Medulla oblongata (tissue), 1 donor: Measurements from ENCODE around the gene ATG16L1.

Experiments used
- DNase-seq: peaks from one replicate; pipeline ENCODE4 v3.0.0-alpha.2; 2015; ENCODE audit errors: extremely low spot score

The ATG16L1 gene

DNA sequence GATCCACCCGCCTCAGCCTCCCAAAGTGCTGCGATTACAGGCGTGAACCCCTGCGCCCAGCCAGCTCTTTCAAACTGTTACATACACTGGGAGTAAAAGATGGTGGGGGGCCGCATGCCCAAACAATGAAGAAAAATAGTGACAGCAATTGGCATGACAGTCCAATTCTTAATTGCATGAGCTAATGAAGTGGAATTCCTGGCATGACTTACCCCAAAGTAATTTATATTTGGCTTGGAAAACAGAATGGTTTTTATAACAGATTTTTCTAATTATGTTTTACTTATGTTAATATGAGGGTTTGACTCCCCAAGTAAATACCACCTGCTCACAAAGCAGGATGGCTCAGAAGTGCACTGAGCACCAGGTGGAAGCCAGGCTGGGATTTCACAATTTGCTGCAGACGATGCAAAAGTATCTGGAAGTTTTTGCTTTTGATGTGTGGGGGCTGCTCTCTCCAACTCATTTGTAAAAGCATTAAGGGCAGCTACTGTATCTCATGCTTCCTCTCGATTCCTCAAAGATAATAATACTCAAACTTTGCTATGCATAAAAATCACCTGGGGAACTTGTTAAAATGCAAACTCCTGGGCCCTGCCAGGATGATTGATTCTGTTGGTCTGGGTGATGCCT, 24.0 kb upstream of the ATG16L1 start:
- DNase-seq = no peak

DNA sequence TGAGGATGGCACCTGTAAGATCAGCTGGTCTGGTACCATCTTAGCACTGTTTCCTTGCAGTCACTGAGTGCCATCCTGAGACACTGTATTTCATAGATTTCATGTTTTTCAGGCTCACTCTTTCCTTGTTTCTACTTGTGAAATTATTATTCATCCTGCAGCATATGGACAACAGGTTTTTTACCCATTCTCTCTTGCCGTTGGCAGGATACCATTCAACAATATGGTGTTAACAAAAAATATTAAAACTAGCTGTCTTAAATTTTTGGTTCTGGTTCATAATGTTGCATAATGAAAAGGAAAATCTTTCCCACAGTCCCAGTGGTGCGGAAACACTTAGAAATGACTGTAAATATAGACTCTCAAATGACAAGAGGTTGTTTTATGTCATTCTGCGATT, 23.1 kb upstream of the ATG16L1 start:
- no peak for DNase-seq

DNA sequence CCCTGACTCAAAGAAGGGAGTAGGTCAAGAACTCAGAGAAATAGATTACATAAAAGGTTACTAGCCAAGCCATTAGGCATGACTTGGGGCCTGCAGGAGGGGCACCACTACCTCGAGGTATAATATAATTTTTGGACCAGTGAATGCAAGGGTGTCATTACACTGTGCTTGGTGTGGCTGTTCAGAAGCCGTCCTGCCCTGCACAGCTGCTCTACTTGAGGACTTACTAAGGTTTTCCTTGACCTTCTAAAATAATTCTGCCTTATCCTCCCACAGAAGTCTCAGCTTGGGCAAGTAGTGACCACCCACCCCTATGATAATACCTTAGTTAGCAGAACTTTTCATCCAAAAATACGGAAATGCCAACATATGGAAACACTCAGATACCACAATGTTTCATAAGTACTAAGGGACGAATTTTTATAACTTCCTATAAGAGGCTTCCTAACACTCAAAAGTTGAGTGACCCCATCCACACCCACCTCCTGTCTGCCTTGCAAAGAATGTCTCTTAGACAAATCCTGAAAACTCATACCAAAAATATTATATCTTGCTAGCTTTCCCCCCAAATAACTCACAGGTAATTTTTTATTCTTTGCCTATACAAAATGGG, 17.7 kb upstream of the ATG16L1 start:
- DNase-seq = no peak

DNA sequence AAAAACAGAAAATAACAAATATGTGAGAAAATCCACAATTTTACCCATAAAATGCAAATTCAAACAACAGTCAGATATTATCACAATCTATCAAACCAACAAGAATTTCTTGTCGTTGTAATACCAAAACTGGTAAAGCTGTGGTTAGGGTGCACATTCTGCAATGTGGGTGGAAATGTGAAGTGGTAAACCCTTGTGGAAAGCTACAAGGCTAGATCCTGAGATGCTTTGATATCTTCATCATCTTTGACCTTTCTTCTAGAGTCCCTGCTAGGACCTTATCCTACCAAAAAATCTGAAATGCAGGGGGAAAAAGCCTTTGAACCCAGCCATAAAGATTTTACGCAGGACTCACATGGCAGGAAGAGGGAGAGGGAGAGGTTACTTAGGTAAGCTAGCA, 17.2 kb upstream of the ATG16L1 start:
- no peak for DNase-seq

DNA sequence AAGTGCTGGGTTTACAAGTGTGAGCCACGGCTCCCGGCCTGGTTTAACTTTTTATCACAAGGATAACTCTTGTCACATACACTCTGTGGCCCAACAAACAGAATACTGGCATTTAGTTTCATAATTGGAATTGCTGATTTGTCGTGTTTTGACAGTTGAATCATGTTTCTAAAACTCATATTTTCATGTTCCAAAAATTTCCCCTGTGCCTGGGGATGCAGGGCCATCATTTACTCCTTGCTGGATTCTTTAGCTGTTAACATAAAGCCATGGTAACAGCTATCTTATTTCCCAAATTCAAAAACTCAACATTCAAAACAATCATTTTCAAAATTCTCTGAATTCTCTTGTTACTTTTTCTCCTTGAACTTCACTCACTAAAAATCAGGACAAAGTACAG, 16.5 kb upstream of the ATG16L1 start:
- DNase-seq = no peak

DNA sequence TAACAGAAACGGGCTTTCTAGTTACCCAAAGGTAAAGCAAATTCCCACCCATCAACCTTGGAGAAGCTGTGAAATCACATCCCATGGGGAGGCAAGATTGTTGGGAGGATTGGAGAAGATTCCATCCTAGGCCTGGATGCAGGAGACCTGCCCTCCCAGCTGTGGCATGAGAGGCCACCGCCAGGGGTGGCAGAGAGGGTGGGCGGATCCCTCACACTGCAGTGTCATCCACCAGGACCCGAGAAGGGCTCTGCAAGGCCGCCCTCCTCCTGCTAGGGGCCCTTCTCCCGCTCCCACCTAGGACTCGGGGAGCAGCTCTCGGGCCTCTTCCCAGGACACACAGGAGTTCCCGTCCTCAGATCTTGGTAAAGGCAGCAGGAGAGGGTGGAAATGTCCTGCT, 15.5 kb upstream of the ATG16L1 start:
- DNase-seq = no peak

DNA sequence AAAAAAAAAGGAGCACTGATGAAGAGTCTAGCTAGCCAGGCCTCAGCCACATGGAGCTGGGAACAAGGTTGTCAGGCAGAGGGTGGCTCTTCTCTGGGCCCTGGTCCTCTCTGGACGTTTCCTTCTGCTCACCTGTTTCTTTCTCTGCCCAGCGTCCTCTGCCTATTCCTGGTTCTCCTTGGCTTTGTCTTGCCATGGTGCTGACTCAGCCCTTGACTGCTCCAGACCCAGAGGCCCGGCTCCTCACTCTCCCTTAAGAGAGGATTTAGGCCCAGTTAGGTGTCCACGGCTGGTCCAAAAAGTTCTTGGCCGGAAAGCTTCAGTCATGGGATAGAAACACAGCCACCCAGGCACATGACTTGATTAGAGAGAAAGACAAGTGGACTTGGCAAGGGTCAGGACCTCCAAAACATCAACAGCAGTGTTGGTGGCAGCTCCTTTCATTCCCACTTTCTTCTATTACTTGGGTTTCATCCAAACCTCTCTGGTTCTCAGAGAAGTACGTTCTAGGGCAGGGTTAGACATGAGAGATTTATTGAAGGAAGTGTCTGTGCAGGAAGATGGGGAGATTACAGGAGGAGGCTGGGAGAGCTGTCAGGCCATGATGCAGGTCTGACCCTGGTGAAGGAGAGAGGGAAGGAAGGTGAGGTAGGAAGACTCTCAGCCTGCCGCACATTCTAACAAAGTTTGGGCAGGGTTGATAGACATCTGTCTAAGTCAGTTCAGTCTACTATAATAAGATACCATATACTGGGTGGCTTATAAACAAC, 14.5 kb upstream of the ATG16L1 start:
- no peak for DNase-seq

DNA sequence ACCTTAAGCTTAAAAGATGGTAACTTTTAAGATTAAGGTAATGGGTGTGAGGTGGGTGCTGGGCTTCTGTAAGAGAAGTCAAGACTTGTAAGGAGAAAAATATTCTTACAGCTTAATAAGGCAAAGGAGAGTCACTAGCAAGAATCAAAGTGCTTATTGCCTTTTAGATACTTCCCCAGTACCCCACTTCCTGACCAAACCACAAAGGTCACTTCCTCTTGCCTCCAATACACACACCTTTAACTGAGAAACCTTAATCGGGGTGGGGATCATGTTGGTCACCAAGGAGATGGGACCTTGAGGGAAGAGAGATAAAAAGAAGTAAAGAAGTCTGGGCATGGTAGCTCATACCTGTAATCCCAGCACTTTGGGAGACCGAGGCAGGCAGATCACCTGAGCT, 10.6 kb upstream of the ATG16L1 start:
- no peak for DNase-seq

DNA sequence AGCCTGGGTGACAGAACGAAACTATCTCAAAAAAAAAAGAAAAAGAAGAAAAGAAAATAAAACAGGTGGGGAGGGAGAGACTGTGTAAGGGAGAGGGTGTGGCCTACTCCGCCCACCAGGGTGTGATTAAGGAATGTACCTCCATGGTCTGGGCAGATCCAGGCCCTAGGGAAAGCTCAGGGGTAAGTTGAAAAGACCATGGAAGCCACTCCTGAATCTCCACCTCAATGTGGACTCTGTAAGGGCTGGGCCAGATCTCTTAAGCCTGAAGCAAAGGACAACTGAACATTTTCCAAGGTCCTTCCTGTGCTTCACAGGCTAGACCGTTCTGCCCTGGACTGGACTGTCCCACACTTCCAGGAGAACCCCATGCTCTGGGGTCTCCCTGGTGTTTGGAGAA, 9.7 kb upstream of the ATG16L1 start:
- no peak for DNase-seq

DNA sequence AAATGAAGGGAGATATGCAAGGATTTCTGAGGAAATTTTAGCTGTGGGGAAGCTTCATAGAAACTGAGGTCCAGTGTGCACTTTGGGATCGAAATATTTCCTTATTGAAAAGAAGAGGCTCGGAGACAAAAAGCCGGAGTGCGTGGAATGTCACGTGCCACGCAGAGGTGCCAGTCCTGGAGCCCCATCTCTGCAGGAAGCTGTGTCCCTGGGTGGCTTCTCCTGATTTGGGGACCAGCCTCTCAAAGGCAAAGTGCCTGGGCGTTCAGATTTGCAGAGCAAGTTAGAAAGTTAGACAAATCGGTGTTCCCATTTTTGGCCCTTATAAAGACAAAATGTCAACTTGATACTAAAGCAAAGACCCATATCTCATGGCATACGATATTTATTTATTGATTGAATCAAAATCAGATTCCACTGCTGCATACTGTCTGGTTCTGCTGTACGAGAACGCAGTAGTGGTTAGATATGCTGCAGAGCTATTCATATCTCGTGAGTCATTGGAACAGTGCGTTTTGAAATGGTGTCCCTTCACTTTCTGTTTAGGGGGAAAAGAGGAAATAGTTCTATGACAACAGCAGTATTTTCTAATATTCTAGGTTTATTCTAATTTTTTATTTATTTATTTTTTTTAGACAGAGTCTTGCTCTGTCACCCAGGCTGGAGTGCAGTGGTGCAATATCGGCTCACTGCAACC, 9.1 kb upstream of the ATG16L1 start:
- DNase-seq = peak; percentile 49

DNA sequence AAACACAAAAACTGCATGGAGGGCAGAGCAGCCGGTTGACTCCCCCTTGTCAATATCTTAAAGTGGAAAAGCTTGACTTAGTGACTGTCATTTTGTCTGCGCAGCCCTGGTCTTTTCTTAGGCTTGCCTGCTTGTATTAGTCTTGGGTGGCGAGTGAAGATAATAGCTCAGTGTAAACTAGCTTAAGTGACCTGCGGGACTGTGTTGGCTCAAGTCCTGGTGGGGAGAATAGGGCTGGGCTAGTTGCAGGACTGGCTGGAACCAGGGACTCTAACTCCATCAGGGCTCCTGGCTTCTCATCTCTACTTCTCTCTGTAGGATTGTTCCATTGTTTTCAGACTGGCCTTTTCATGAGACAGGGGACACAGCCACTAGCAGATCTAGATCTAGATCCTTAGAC, 8.1 kb upstream of the ATG16L1 start:
- DNase-seq = no peak

DNA sequence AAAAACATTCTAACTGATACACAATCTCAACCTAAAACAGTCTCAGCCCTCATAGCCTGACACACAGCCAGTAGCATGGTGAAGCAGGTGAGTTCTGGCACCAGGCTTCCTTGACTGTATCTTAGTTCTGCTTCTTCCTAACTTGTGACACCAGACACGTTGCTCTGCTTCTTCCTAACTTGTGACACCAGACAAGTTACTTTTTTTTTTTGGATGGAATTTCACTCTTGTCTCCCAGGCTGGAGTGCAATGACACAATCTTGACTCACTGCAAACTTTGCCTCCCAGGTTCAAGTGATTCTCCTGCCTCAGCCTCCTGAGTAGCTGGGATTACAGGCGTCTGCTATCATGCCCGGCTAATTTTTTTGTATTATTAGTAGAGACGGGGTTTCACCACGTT, 6.7 kb upstream of the ATG16L1 start:
- no peak for DNase-seq

DNA sequence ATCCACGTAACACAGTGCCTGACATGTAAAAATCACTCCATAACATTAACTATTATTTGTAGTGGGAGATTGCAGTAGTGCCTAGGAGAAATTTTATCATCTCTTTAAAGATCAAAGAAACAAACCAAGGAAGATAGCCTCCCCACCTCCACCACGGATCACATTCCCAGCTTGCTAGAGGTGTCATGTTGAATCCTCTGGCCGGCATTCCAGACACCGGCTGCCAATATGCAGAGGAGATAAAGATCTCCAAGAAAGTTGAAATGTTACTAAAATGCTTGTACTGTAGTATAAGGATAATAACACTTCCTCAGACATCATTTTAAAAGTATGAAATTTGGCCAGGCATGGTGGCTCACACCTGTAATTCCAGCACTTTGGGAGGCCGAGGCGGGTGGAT, 6.1 kb upstream of the ATG16L1 start:
- no peak for DNase-seq

DNA sequence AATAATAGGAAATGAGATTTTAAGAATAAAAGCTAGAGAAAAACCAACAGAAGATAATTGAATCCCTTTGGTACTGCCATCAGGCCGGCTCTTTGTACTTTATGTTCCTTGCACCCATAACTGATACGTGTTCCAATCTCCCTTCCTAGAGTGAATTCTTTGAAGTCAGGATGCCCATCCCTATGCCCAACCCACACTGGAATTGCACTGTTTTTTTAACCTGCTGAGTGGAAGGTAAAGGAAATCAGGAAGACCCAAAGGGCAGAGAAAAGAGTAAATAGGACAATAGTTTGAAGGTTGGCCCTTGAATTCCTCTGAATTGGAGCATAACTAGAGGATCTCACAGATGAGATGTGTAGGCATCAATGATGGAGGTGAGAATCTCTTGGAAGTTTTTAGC, 4.4 kb upstream of the ATG16L1 start:
- no peak for DNase-seq

DNA sequence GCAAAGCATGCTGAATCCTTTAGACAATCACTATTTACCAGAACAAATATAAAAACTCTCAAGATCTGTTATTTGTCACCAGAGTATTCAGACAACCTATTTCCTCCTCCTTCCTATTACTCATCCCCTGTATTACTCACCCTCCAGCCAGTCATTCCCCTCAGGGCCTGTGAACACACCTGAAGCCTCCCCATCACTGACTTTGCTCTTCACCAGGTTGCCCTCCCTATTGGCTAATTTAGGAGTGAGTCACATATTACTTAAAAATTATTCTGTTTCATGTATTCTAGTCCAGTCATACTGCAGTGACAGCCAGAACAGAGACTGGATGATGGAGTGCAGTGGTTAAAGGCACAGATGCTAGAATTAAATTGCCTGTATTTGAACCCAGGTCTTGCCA, 3.7 kb upstream of the ATG16L1 start:
- DNase-seq = no peak

DNA sequence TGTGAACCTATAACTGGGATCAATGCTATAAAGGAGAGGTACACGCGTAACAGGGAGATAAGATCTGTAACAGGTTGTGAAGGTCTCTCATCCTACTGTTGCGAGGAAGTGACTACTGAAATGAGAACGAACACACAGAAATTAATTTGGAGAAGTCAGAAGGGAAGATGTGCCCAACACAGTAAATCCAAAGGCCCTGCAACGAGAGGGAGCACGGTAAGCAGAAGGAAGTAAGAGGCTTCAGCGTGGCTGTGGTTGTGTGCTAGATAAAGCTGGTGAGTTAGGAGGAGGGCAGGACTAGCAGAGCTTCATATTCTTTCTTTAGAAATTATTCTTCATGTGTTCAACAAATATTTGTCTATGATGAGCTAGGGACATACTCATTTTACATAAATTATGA, 2.5 kb upstream of the ATG16L1 start:
- peak; percentile 54 for DNase-seq

DNA sequence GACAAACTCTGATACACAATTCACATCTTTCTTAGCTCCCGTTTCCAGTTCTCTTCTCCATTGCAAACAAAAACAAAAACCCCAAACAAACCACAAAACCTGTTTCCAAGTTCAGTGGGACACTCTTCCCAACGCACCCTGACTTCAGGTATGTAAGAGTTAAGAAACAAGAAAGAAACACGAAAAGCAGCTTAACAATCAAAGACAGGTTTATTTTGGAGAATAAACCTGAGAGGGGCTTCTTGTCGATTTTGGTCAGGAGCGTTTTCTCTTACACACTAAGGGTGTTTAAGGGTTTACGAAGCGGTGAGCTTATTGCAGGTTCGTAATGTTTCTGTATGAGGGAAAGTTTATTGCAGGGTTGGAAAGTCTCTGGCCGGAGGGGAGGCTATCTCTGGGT, 905 bp upstream of the ATG16L1 start:
- DNase-seq = no peak

DNA sequence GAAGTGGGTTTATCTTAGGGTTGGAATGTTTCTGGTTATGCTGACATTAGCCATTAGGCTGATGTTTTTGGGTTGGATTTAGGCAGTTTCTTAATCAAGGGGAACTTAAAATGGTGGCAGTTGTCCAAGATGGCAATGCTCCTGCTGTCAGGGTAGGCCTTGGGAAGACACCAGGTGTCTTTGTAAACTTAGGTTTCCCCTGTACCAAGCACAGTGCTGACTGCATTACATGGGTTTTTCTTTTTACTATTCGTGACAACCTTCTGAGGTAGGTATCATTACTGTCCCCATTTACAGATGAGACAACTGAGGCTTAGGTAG, 528 bp upstream of the ATG16L1 start:
- DNase-seq = no peak

DNA sequence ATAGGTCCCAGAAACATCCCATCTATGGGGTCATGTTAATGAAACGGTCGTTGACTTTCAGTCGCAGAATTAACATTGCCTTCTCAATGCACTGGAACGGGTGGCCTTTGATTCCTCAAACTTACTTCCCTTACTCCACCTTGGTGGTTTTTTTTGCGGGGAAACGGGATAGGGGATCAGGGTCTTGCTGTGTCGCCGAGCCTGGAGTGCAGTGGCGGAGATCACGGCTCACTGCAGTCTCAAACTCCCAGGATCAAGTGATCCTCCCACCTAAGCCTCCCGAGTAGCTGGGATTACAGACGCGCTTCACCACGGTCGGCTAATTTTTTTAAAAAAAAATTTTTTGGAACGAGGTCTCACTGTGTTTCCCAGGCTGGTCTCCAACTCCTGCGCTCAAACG, 754 bp downstream of the ATG16L1 start:
- DNase-seq = peak; percentile 20

DNA sequence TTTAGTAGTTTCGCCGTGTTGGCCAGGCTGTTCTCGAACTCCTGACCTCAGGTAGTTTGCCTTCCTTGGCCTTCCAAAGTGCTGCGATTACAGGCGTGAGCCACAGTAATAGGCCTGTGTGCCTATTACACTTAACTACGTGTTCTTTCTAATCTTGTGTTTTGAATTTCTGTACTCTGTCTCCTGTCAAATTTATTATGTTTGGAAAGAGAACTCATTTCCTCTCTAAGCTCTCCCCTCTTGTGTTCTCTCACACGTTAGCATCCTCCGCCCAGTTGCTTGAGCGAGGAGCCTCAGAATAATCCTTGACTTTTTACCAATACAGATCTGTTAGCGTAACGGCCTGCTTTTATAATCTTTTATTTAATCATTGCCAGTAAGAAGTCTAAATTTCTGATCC, 3.7 kb downstream of the ATG16L1 start:
- DNase-seq = no peak

DNA sequence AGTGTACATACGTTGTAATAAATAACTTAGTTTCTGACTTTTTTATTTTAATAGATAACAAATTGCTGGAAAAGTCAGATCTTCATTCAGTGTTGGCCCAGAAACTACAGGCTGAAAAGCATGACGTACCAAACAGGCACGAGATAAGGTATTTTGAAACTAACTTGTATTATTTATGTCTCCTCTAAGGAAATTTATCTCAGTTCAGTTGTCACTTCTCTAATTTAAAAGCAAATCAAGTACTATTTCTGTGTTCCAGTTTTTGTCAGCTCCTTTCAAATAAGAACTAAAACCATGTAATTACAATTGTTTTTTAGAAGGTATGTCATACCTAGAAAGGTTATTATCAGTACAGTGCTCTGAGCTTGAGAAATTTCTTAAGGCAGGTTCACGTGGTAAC, 4.6 kb downstream of the ATG16L1 start:
- DNase-seq = no peak

DNA sequence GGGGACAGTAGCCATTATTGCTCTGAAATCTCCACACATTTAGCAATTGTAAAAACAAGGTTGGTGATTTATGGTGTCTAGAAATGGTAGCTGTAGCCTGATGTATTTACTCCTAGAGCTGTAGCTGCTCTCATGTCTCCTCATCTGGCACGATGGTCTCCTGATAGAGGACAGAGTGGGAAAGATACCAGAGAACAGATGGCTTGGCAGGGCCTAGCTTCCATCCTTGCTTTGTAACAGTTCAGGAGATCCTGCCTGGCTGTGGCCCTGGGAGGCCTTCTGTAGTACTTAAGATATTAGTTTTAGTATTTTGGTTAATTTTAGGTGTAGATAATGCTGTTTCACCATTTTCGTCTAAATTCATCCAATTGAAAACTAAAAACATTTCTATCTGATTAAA, 6.7 kb downstream of the ATG16L1 start:
- DNase-seq = no peak

DNA sequence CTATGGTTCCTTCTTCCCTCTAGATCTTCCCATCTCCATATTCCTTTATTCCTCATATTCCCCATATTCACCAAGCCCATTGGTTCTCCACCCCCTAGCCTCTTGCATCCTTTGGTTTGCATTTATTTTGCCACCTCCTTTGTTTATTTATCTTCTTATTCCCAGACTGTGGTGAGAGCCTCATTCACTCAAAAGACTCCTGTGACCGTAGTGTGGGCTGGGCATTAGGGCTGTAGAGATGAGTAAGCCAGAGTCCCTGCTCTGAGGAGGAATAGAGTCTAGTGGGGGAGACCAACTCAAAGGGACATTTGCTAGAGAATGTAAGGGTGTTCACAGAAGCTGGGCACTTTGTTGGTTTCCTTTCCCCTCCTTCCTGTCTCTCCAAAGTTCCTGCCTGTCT, 8.3 kb downstream of the ATG16L1 start:
- no peak for DNase-seq
